ENCODE measurements around the gene TRAF2. TPM values are rescaled to one million over a fixed set of nuclear protein-coding genes. Genes with fewer than 3 reads are reported as not detected.

Gene TRAF2
- total and polyA plus RNA-seq, 2 of the 4 experiments (the other 2 are of a cell fraction): 6.6 to 12.0 TPM

DNA sequence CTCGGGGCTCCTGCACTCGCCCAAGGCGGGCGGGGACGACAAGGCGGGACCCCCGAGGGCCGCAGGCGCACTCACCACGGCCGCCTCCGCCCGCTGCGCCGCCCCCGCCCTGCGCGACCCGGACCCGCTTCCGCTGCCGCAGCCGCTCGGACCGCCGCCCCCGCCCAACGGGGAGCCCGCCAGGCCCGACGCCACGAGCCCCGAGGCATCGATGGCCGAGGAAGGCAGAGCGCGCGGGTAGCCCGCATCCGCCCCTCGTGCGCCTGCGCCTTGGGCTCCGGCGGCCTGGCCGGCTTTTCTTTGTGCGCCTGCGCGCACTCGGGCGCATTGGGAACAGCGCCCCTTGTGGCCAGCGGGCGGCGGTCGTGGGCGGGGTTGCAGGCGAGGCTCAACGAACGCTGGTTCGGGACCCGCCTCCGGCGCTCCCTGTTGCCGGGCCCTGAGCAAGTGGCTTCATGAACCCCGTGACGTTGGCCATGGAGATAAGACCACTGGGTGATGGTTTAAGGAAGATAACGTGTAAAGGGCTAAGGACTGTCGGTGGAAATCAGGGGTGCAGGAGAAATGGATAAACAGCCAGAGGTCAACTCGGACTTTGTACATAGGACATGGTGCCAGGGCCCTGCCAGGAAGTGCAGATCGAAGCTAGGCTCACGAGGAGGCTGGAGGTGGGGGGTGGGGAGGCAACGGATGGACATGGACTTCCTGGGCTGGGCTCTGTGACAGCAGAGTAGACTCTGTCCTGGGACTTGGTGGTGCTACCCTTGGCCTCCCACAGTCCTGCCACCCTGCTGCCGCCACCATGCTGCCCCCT lies 58.4 kb downstream of the TRAF2 start, which contains the start of the genes C8G and FBXW5:
Gene C8G (plus strand): TSS at position 725 of the 814 bp plus-strand sequence. CDS start 78 bp downstream, at position 803.
Gene FBXW5 (minus strand): TSS at position 220 of the 814 bp plus-strand sequence. CDS start 655 bp downstream, outside the sequence.
- CTCF ChIA-PET: interaction anchor here (0.6 to 1.0 kb wide), 3 partner anchors 13 to 42 kb away, joined by 3 to 4 read pairs (median 3); no protein-coding TSS in a partner anchor
- in situ Hi-C loops (cut with MboI; ENCODE audit: low sequenced_read_pairs): no loop called here
- dilution Hi-C loops (cut with HindIII; ENCODE audit: low sequenced_read_pairs, unreplicated experiment): no loop called here

More for the DNA sequence above, 58.4 kb downstream of the TRAF2 start, which contains the start of the genes C8G and FBXW5:
- TF ChIP-seq, protein P1, sequence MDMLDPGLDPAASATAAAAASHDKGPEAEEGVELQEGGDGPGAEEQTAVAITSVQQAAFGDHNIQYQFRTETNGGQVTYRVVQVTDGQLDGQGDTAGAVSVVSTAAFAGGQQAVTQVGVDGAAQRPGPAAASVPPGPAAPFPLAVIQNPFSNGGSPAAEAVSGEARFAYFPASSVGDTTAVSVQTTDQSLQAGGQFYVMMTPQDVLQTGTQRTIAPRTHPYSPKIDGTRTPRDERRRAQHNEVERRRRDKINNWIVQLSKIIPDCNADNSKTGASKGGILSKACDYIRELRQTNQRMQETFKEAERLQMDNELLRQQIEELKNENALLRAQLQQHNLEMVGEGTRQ (IDR thresholded peaks at IDR 0.05; ENCODE audit: low read depth, low read length): peak; percentile 23; the same call in 1 of the 2 replicates
- TF ChIP-seq NFE2L2 (IDR thresholded peaks at IDR 0.05; ENCODE audit: low read depth, low read length): no peak
- TF ChIP-seq, protein P2, sequence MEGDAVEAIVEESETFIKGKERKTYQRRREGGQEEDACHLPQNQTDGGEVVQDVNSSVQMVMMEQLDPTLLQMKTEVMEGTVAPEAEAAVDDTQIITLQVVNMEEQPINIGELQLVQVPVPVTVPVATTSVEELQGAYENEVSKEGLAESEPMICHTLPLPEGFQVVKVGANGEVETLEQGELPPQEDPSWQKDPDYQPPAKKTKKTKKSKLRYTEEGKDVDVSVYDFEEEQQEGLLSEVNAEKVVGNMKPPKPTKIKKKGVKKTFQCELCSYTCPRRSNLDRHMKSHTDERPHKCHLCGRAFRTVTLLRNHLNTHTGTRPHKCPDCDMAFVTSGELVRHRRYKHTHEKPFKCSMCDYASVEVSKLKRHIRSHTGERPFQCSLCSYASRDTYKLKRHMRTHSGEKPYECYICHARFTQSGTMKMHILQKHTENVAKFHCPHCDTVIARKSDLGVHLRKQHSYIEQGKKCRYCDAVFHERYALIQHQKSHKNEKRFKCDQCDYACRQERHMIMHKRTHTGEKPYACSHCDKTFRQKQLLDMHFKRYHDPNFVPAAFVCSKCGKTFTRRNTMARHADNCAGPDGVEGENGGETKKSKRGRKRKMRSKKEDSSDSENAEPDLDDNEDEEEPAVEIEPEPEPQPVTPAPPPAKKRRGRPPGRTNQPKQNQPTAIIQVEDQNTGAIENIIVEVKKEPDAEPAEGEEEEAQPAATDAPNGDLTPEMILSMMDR (conservative IDR thresholded peaks at IDR 0.05; ENCODE audit: low read depth, low read length): peak; percentile 98
- peak; percentile 93 for TF ChIP-seq RCOR1 (IDR thresholded peaks at IDR 0.05; ENCODE audit: insufficient replicate concordance, low read length)
- TF ChIP-seq RAD21 (IDR thresholded peaks at IDR 0.05; ENCODE audit: low read length): peak; percentile 31
- no peak; the same call in 1 of the 2 replicates for TF ChIP-seq POLR2A (IDR thresholded peaks at IDR 0.05; ENCODE audit: low read depth, low read length)
- peak; percentile 98 for TF ChIP-seq MAZ (IDR thresholded peaks at IDR 0.05; ENCODE audit: borderline replicate concordance, low read depth, low read length)
- peak within 1 kb of the TSS; percentile 100 for H2AK9ac ChIP-seq (replicated peaks; ENCODE audit: low read depth, low read length, poor library complexity)
- H3K14ac ChIP-seq (replicated peaks; ENCODE audit: low read depth, low read length): peak within 1 kb of the TSS; percentile 81
- no peaks in the 10 kb centered on the region for H3K9me3 ChIP-seq (ENCODE audit: control insufficient read depth, insufficient read depth, low read length)
- peak within 1 kb of the TSS; percentile 68 for H4K91ac ChIP-seq (ENCODE audit: insufficient read depth, low read depth, low read length)
- peaks cover 8% of the 10 kb centered on the region for H3K9me1 ChIP-seq (ENCODE audit: insufficient read depth, low read length)
- H3K4me2 ChIP-seq (ENCODE audit: low read depth, low read length): peak within 1 kb of the TSS; percentile 86
- H3K4me3 ChIP-seq (ENCODE audit: insufficient read depth, low read depth, low read length): peak within 1 kb of the TSS; percentile 79
- peaks cover 4% of the 10 kb centered on the region for H3K4me1 ChIP-seq (ENCODE audit: control insufficient read depth, insufficient read depth, low read length)
- H3K27ac ChIP-seq (ENCODE audit: insufficient read depth, low read length): peak within 1 kb of the TSS; percentile 97
- POLR2A ChIA-PET (ENCODE audit: unreplicated experiment): no interaction called here
- H3K18ac ChIP-seq (ENCODE audit: low read depth, low read length): peak within 1 kb of the TSS; percentile 25; the same call in 1 of the 2 replicates
- no peaks in the 10 kb centered on the region for H3K27me3 ChIP-seq (ENCODE audit: control insufficient read depth, insufficient read depth, low read length)
- peak within 1 kb of the TSS; percentile 88 for H2BK5ac ChIP-seq (ENCODE audit: low read depth, low read length, poor library complexity, severe bottlenecking)
- peak within 1 kb of the TSS; percentile 85 for H2AK5ac ChIP-seq (ENCODE audit: low read depth, low read length)
- ATAC-seq (ENCODE audit: low read depth) (peak; percentile 91), DNase-seq (peak; percentile 89)
- peaks cover 22% of the 10 kb centered on the region for H4K20me1 ChIP-seq (ENCODE audit: insufficient read depth, low read length)
- no TSS peak for BruUV-seq (replicated peaks)
- peaks cover 33% of the 10 kb centered on the region for H3K36me3 ChIP-seq (ENCODE audit: control insufficient read depth, insufficient read depth, low read length)
- peak within 1 kb of the TSS; percentile 91 for H2AFZ ChIP-seq (replicated peaks; ENCODE audit: low read length, poor library complexity)
- H3K9ac ChIP-seq (ENCODE audit: low read depth, low read length): peak within 1 kb of the TSS; percentile 96
- H4K5ac ChIP-seq (ENCODE audit: low read depth, low read length): peak within 1 kb of the TSS; percentile 73
- peak within 1 kb of the TSS; percentile 88 for H3K4ac ChIP-seq (ENCODE audit: low read depth, low read length)
- intact Hi-C loops (cut with micrococcal nuclease): loop anchor here (2.0 kb wide), 1 partner anchor 96 kb away; the partner anchor contains the start of gene PHPT1
- H3K56ac ChIP-seq (ENCODE audit: extremely low read depth, insufficient read depth, low read length): no peak within 1 kb of the TSS
- H2BK15ac ChIP-seq (ENCODE audit: low read depth, low read length): no peak within 1 kb of the TSS
- peak within 1 kb of the TSS; percentile 61 to 93; a peak in 2 of 4 replicates for H4K8ac ChIP-seq (ENCODE audit: low read depth in 2 of 2, low read length in 2 of 2)
- H2BK20ac ChIP-seq (ENCODE audit: low read depth, low read length): no peak within 1 kb of the TSS
- peak within 1 kb of the TSS; percentile 64; the same call in 1 of the 2 replicates for H2BK120ac ChIP-seq (ENCODE audit: low read depth, low read length)
- 1% methylated on average over 66 of the region's 74 CpGs; no CpG with 5 or more reads in 1 of the 2 experiments for WGBS, 2 experiments (ENCODE audit: extremely low coverage in 2 of 2, insufficient read length in 1 of 2)
- peak within 1 kb of the TSS; percentile 56 for H3K23ac ChIP-seq (ENCODE audit: low read depth, low read length)
- peaks cover 5 to 35% of the 10 kb centered on the region in 2 experiments for H3K79me1 ChIP-seq (ENCODE audit: low read depth in 1 of 2, low read length in 2 of 2)
